ENCODE results near the gene AMH.

Gene AMH

DNA sequence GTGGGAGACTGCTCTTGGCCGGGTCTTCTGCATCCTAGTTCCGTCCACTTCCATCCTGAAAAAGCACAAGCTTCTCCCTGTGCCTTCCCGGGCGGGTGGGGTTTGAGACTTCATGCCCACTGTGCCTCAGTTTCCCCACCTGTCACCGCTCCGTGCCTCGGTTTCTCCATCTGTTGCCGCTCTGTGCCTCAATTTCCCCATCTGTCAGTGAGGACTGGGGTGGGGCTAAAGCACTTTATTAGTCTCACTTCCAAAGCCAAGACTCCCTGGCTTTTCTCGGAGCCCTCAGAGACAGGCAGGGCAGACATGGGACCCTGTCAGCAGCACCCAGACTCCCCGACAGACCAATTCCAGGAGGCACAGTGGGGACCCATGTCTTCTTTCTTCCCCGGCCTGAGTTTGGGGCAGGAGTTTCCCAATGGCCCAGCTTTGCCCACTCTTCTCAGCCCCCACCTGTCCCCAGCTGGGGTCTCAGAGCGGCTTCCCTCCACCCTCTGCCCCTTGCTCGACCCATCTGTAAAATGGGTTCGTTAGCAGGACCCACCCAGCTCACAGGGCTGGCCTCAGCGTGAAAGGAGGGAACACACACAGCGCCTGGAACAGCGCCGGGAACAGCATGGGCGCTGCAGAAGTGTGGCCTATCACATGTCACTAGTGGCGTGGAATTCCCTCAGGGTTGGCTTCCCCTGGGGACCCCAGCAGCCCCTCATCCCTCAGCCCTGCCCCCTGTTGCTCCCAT is 37.4 kb downstream of the AMH start:
- CTCF ChIA-PET, result no interaction called here
- POLR2A ChIA-PET, result no interaction called here
- no peak overlapping the region for H3K4me3 ChIP-seq (ENCODE audit: low read depth, low read length)
- H3K9me3 ChIP-seq (ENCODE audit: control insufficient read depth, insufficient read depth, low read depth, low read length), result no peaks in the 10 kb centered on the region
- H3K4me1 ChIP-seq (ENCODE audit: control insufficient read depth, insufficient read depth, low read length), result no peaks in the 10 kb centered on the region
- no peak overlapping the region for H3K27ac ChIP-seq (ENCODE audit: extremely low read depth, low read depth, low read length)
- TF ChIP-seq ZNF768 (tag by site-specific recombination; IDR thresholded peaks at IDR 0.05) (0 out of 2 replicates have a peak, but pooled peaks have one; percentile 31), TCF7L2 (IDR thresholded peaks at IDR 0.05; ENCODE audit: borderline replicate concordance, low read depth, low read length) (no peak)
- no peaks in the 10 kb centered on the region for H3K36me3 ChIP-seq (ENCODE audit: control insufficient read depth in 2 of 2, insufficient read depth in 1 of 2, low read length in 2 of 2)

GRCh38 chr19:2287585-2288337 is 38.6 kb downstream of the AMH start:
- POLR2A ChIA-PET, result interaction anchor here (1.5 to 1.7 kb wide), 2 partner anchors 9 to 188 kb away, joined by 3 to 4 read pairs; partner anchors contain the start of gene GADD45B
- CTCF ChIA-PET, result interaction anchor here (0.6 to 1.0 kb wide), 4 partner anchors 11 to 227 kb away, joined by 3 to 4 read pairs (median 4); no protein-coding TSS in a partner anchor

More at GRCh38 chr19:2287585-2288337, 38.6 kb downstream of the AMH start:
- Histone ChIP-seq H3K36me3 (ENCODE audit: control insufficient read depth in 2 of 2, insufficient read depth in 1 of 2, low read length in 2 of 2) (no peaks in the 10 kb centered on the region), H3K4me1 (ENCODE audit: control insufficient read depth, insufficient read depth, low read length) (no peaks in the 10 kb centered on the region), H3K27ac (ENCODE audit: extremely low read depth, low read depth, low read length) (no peak overlapping the region), H3K4me3 (ENCODE audit: low read depth, low read length) (no peak overlapping the region), H3K9me3 (ENCODE audit: control insufficient read depth, insufficient read depth, low read depth, low read length) (no peaks in the 10 kb centered on the region)
- TF ChIP-seq, protein P1, sequence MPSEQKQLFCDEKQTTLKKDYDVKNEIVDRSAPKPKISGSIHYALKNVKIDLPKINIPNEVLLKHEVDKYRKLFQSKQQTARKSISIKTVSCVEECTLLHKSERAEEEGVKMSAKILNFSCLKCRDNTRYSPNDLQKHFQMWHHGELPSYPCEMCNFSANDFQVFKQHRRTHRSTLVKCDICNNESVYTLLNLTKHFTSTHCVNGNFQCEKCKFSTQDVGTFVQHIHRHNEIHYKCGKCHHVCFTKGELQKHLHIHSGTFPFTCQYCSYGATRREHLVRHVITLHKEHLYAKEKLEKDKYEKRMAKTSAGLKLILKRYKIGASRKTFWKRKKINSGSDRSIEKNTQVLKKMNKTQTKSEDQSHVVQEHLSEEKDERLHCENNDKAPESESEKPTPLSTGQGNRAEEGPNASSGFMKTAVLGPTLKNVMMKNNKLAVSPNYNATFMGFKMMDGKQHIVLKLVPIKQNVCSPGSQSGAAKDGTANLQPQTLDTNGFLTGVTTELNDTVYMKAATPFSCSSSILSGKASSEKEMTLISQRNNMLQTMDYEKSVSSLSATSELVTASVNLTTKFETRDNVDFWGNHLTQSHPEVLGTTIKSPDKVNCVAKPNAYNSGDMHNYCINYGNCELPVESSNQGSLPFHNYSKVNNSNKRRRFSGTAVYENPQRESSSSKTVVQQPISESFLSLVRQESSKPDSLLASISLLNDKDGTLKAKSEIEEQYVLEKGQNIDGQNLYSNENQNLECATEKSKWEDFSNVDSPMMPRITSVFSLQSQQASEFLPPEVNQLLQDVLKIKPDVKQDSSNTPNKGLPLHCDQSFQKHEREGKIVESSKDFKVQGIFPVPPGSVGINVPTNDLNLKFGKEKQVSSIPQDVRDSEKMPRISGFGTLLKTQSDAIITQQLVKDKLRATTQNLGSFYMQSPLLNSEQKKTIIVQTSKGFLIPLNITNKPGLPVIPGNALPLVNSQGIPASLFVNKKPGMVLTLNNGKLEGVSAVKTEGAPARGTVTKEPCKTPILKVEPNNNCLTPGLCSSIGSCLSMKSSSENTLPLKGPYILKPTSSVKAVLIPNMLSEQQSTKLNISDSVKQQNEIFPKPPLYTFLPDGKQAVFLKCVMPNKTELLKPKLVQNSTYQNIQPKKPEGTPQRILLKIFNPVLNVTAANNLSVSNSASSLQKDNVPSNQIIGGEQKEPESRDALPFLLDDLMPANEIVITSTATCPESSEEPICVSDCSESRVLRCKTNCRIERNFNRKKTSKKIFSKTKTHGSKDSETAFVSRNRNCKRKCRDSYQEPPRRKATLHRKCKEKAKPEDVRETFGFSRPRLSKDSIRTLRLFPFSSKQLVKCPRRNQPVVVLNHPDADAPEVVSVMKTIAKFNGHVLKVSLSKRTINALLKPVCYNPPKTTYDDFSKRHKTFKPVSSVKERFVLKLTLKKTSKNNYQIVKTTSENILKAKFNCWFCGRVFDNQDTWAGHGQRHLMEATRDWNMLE (tag by site-specific recombination; conservative IDR thresholded peaks at IDR 0.05; ENCODE audit: low read depth), result no peak
- TF ChIP-seq ZEB2 (tag by site-specific recombination; IDR thresholded peaks at IDR 0.05) (no peak), SP2 (tag by site-specific recombination; IDR thresholded peaks at IDR 0.05) (no peak), ZNF335 (tag by site-specific recombination; conservative IDR thresholded peaks at IDR 0.05) (0 out of 2 replicates have a peak, but pooled peaks have one; percentile 8), ZBTB17 (tag by site-specific recombination; IDR thresholded peaks at IDR 0.05) (peak; percentile 49; the same call in 1 of the 2 replicates), ZNF654 (tag by site-specific recombination; IDR thresholded peaks at IDR 0.05; ENCODE audit: low read depth) (no peak), ZNF266 (tag by site-specific recombination; IDR thresholded peaks at IDR 0.05; ENCODE audit: low read depth) (no peak), PRDM1 (tag by site-specific recombination; IDR thresholded peaks at IDR 0.05) (0 out of 2 replicates have a peak, but pooled peaks have one; percentile 6), ZNF140 (tag by site-specific recombination; IDR thresholded peaks at IDR 0.05) (no peak), ZNF354C (tag by site-specific recombination; IDR thresholded peaks at IDR 0.05; ENCODE audit: borderline replicate concordance, low read depth) (no peak), ZBTB44 (tag by site-specific recombination; IDR thresholded peaks at IDR 0.05) (no peak), ZNF768 (tag by site-specific recombination; IDR thresholded peaks at IDR 0.05) (no peak), ZBTB1 (tag by site-specific recombination; IDR thresholded peaks at IDR 0.05) (no peak), ZNF239 (tag by site-specific recombination; IDR thresholded peaks at IDR 0.05) (no peak), ZNF664 (tag by site-specific recombination; IDR thresholded peaks at IDR 0.05) (no peak)
- TF ChIP-seq, protein P2, sequence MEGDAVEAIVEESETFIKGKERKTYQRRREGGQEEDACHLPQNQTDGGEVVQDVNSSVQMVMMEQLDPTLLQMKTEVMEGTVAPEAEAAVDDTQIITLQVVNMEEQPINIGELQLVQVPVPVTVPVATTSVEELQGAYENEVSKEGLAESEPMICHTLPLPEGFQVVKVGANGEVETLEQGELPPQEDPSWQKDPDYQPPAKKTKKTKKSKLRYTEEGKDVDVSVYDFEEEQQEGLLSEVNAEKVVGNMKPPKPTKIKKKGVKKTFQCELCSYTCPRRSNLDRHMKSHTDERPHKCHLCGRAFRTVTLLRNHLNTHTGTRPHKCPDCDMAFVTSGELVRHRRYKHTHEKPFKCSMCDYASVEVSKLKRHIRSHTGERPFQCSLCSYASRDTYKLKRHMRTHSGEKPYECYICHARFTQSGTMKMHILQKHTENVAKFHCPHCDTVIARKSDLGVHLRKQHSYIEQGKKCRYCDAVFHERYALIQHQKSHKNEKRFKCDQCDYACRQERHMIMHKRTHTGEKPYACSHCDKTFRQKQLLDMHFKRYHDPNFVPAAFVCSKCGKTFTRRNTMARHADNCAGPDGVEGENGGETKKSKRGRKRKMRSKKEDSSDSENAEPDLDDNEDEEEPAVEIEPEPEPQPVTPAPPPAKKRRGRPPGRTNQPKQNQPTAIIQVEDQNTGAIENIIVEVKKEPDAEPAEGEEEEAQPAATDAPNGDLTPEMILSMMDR (tag by site-specific recombination; IDR thresholded peaks at IDR 0.05), result no peak
- TF ChIP-seq, protein P3, sequence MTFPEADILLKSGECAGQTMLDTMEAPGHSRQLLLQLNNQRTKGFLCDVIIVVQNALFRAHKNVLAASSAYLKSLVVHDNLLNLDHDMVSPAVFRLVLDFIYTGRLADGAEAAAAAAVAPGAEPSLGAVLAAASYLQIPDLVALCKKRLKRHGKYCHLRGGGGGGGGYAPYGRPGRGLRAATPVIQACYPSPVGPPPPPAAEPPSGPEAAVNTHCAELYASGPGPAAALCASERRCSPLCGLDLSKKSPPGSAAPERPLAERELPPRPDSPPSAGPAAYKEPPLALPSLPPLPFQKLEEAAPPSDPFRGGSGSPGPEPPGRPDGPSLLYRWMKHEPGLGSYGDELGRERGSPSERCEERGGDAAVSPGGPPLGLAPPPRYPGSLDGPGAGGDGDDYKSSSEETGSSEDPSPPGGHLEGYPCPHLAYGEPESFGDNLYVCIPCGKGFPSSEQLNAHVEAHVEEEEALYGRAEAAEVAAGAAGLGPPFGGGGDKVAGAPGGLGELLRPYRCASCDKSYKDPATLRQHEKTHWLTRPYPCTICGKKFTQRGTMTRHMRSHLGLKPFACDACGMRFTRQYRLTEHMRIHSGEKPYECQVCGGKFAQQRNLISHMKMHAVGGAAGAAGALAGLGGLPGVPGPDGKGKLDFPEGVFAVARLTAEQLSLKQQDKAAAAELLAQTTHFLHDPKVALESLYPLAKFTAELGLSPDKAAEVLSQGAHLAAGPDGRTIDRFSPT (tag by site-specific recombination; IDR thresholded peaks at IDR 0.05), result no peak

Measured in HEK293 (cell line).